ENCODE results near the gene PCMT1.
A peak's percentile ranks its signal among the peaks of the same experiment; 100 is the strongest.
"Not testable (repeated sequence)": the region's sequence is repeated elsewhere in the genome, so short reads cannot be mapped to it uniquely, and the experiment has no call there.

The PCMT1 gene

GRCh38 chr6:149749082-149749593 lies 403 bp upstream of the PCMT1 start:
- H3K27me3 ChIP-seq (ENCODE audit: control insufficient read depth in 5 of 5, insufficient read depth in 4 of 5, low read length in 5 of 5); H3K36me3 ChIP-seq (ENCODE audit: control insufficient read depth in 5 of 5, insufficient read depth in 5 of 5, low read length in 5 of 5); H3K9me3 ChIP-seq (ENCODE audit: control insufficient read depth in 5 of 5, low read length in 5 of 5): not testable (repeated sequence)
- H3K4me1 ChIP-seq (ENCODE audit: control insufficient read depth in 5 of 5, insufficient read depth in 5 of 5, low read length in 5 of 5) = peaks cover 6 to 44% (median 35%) of the 10 kb centered on the region in 5 donors
- H3K27ac ChIP-seq (ENCODE audit: low read depth, low read length) = peak overlapping the region; percentile 80
- H3K4me3 ChIP-seq (ENCODE audit: low read depth in 1 of 5, low read length in 5 of 5) = peak overlapping the region in 4 of 5 donors; percentile 59 to 100 (median 97)
- H3K9ac ChIP-seq (ENCODE audit: low read length in 5 of 5) = peak overlapping the region in 3 of 5 donors; percentile 41 to 64 (median 62)

- Histone ChIP-seq H3K4me1 (ENCODE audit: control insufficient read depth in 5 of 5, insufficient read depth in 5 of 5, low read length in 5 of 5) (peaks cover 6 to 46% (median 34%) of the 10 kb centered on the region in 5 donors), H3K9me3 (ENCODE audit: control insufficient read depth in 5 of 5, low read length in 5 of 5) (no peaks in the 10 kb centered on the region)
These were observed 632 bp downstream of the PCMT1 start for GRCh38 chr6:149750136-149750609.

GRCh38 chr6:149751239-149751638 lies 1.7 kb downstream of the PCMT1 start:
- Histone ChIP-seq H3K9me3 (ENCODE audit: control insufficient read depth in 5 of 5, low read length in 5 of 5) (no peaks in the 10 kb centered on the region), H3K4me3 (ENCODE audit: low read depth in 1 of 5, low read length in 5 of 5) (no peak overlapping the region)

More at GRCh38 chr6:149750136-149750609, 632 bp downstream of the PCMT1 start:
- peak overlapping the region; percentile 38 to 97 (median 87) for H3K9ac ChIP-seq (ENCODE audit: low read length in 5 of 5)
- H3K27ac ChIP-seq (ENCODE audit: low read depth, low read length) = peak overlapping the region; percentile 80
- H3K36me3 ChIP-seq (ENCODE audit: control insufficient read depth in 5 of 5, insufficient read depth in 5 of 5, low read length in 5 of 5) = no peaks in the 10 kb centered on the region
- H3K27me3 ChIP-seq (ENCODE audit: control insufficient read depth in 5 of 5, insufficient read depth in 4 of 5, low read length in 5 of 5) = no peaks in the 10 kb centered on the region
- H3K4me3 ChIP-seq (ENCODE audit: low read depth in 1 of 5, low read length in 5 of 5) = peak overlapping the region; percentile 84 to 100 (median 98)

GRCh38 chr6:149751920-149752319 lies 2.4 kb downstream of the PCMT1 start:
- H3K9ac ChIP-seq (ENCODE audit: low read length in 5 of 5); H3K9me3 ChIP-seq (ENCODE audit: control insufficient read depth in 5 of 5, low read length in 5 of 5); H3K27ac ChIP-seq (ENCODE audit: low read depth, low read length); H3K27me3 ChIP-seq (ENCODE audit: control insufficient read depth in 5 of 5, insufficient read depth in 4 of 5, low read length in 5 of 5); H3K36me3 ChIP-seq (ENCODE audit: control insufficient read depth in 5 of 5, insufficient read depth in 5 of 5, low read length in 5 of 5); H3K4me3 ChIP-seq (ENCODE audit: low read depth in 1 of 5, low read length in 5 of 5): not testable (repeated sequence)
- peaks cover 3 to 32% (median 20%) of the 10 kb centered on the region in 5 donors for H3K4me1 ChIP-seq (ENCODE audit: control insufficient read depth in 5 of 5, insufficient read depth in 5 of 5, low read length in 5 of 5)

More at GRCh38 chr6:149751239-149751638, 1.7 kb downstream of the PCMT1 start:
- no peak overlapping the region for H3K9ac ChIP-seq (ENCODE audit: low read length in 5 of 5)
- no peaks in the 10 kb centered on the region for H3K27me3 ChIP-seq (ENCODE audit: control insufficient read depth in 5 of 5, insufficient read depth in 4 of 5, low read length in 5 of 5)
- H3K4me1 ChIP-seq (ENCODE audit: control insufficient read depth in 5 of 5, insufficient read depth in 5 of 5, low read length in 5 of 5) = peaks cover 3 to 37% (median 24%) of the 10 kb centered on the region in 5 donors
- no peak overlapping the region for H3K27ac ChIP-seq (ENCODE audit: low read depth, low read length)
- H3K36me3 ChIP-seq (ENCODE audit: control insufficient read depth in 5 of 5, insufficient read depth in 5 of 5, low read length in 5 of 5) = no peaks in the 10 kb centered on the region

- Histone ChIP-seq H3K9ac (ENCODE audit: low read length in 5 of 5) (no peak overlapping the region), H3K27ac (ENCODE audit: low read depth, low read length) (peak overlapping the region; percentile 41), H3K36me3 (ENCODE audit: control insufficient read depth in 5 of 5, insufficient read depth in 5 of 5, low read length in 5 of 5) (no peaks in the 10 kb centered on the region), H3K9me3 (ENCODE audit: control insufficient read depth in 5 of 5, low read length in 5 of 5) (no peaks in the 10 kb centered on the region), H3K4me3 (ENCODE audit: low read depth in 1 of 5, low read length in 5 of 5) (no peak overlapping the region), H3K27me3 (ENCODE audit: control insufficient read depth in 5 of 5, insufficient read depth in 4 of 5, low read length in 5 of 5) (no peaks in the 10 kb centered on the region), H3K4me1 (ENCODE audit: control insufficient read depth in 5 of 5, insufficient read depth in 5 of 5, low read length in 5 of 5) (peaks cover 3 to 35% (median 20%) of the 10 kb centered on the region in 5 donors)
These were observed 3.2 kb downstream of the PCMT1 start for GRCh38 chr6:149752600-149753373.

- not testable (repeated sequence) for H3K36me3 ChIP-seq (ENCODE audit: control insufficient read depth in 5 of 5, insufficient read depth in 5 of 5, low read length in 5 of 5); H3K27me3 ChIP-seq (ENCODE audit: control insufficient read depth in 5 of 5, insufficient read depth in 4 of 5, low read length in 5 of 5); H3K4me3 ChIP-seq (ENCODE audit: low read depth in 1 of 5, low read length in 5 of 5); H3K9me3 ChIP-seq (ENCODE audit: control insufficient read depth in 5 of 5, low read length in 5 of 5); H3K9ac ChIP-seq (ENCODE audit: low read length in 5 of 5)
- peaks cover 3 to 35% (median 20%) of the 10 kb centered on the region in 5 donors for H3K4me1 ChIP-seq (ENCODE audit: control insufficient read depth in 5 of 5, insufficient read depth in 5 of 5, low read length in 5 of 5)
- H3K27ac ChIP-seq (ENCODE audit: low read depth, low read length) = peak overlapping the region; percentile 41
These were observed 3.8 kb downstream of the PCMT1 start for GRCh38 chr6:149753374-149753637.

GRCh38 chr6:149754548-149754947 lies 5.0 kb downstream of the PCMT1 start:
- no peaks in the 10 kb centered on the region for H3K9me3 ChIP-seq (ENCODE audit: control insufficient read depth in 5 of 5, low read length in 5 of 5)
- H3K27me3 ChIP-seq (ENCODE audit: control insufficient read depth in 5 of 5, insufficient read depth in 4 of 5, low read length in 5 of 5) = no peaks in the 10 kb centered on the region
- no peaks in the 10 kb centered on the region for H3K36me3 ChIP-seq (ENCODE audit: control insufficient read depth in 5 of 5, insufficient read depth in 5 of 5, low read length in 5 of 5)
- H3K4me1 ChIP-seq (ENCODE audit: control insufficient read depth in 5 of 5, insufficient read depth in 5 of 5, low read length in 5 of 5) = peaks cover 3 to 33% (median 20%) of the 10 kb centered on the region in 5 donors
- H3K9ac ChIP-seq (ENCODE audit: low read length in 5 of 5) = no peak overlapping the region
- no peak overlapping the region for H3K27ac ChIP-seq (ENCODE audit: low read depth, low read length)
- no peak overlapping the region for H3K4me3 ChIP-seq (ENCODE audit: low read depth in 1 of 5, low read length in 5 of 5)

- peak overlapping the region in 1 of 5 donors; percentile 11 for H3K9ac ChIP-seq (ENCODE audit: low read length in 5 of 5)
- H3K4me1 ChIP-seq (ENCODE audit: control insufficient read depth in 5 of 5, insufficient read depth in 5 of 5, low read length in 5 of 5) = peaks cover 3 to 25% (median 10%) of the 10 kb centered on the region in 5 donors
- no peaks in the 10 kb centered on the region for H3K9me3 ChIP-seq (ENCODE audit: control insufficient read depth in 5 of 5, low read length in 5 of 5)
- H3K36me3 ChIP-seq (ENCODE audit: control insufficient read depth in 5 of 5, insufficient read depth in 5 of 5, low read length in 5 of 5) = peaks cover 0 to 8% (median 6%) of the 10 kb centered on the region in 5 donors
- H3K4me3 ChIP-seq (ENCODE audit: low read depth in 1 of 5, low read length in 5 of 5) = no peak overlapping the region
- H3K27me3 ChIP-seq (ENCODE audit: control insufficient read depth in 5 of 5, insufficient read depth in 4 of 5, low read length in 5 of 5) = no peaks in the 10 kb centered on the region
- H3K27ac ChIP-seq (ENCODE audit: low read depth, low read length) = peak overlapping the region; percentile 15
These were observed 6.0 kb downstream of the PCMT1 start for GRCh38 chr6:149755300-149756260.

GRCh38 chr6:149756261-149756636 lies 6.7 kb downstream of the PCMT1 start:
- H3K36me3 ChIP-seq (ENCODE audit: control insufficient read depth in 5 of 5, insufficient read depth in 5 of 5, low read length in 5 of 5) = peaks cover 0 to 11% (median 7%) of the 10 kb centered on the region in 5 donors
- no peaks in the 10 kb centered on the region for H3K27me3 ChIP-seq (ENCODE audit: control insufficient read depth in 5 of 5, insufficient read depth in 4 of 5, low read length in 5 of 5)
- no peak overlapping the region for H3K9ac ChIP-seq (ENCODE audit: low read length in 5 of 5)
- no peak overlapping the region for H3K27ac ChIP-seq (ENCODE audit: low read depth, low read length)
- H3K4me1 ChIP-seq (ENCODE audit: control insufficient read depth in 5 of 5, insufficient read depth in 5 of 5, low read length in 5 of 5) = peaks cover 3 to 19% (median 5%) of the 10 kb centered on the region in 5 donors
- H3K4me3 ChIP-seq (ENCODE audit: low read depth in 1 of 5, low read length in 5 of 5) = no peak overlapping the region
- no peaks in the 10 kb centered on the region for H3K9me3 ChIP-seq (ENCODE audit: control insufficient read depth in 5 of 5, low read length in 5 of 5)

Measured in subcutaneous abdominal adipose tissue (tissue), 5 donors.